Mesendoderm (in vitro differentiated cells): ENCODE data around the gene UBLCP1.
"Not testable (repeated sequence)": the region's sequence is repeated elsewhere in the genome, so short reads cannot be mapped to it uniquely, and the experiment has no call there.

Source experiments
- DNase-seq: peaks from one replicate; pipeline ENCODE4 v3.0.0; 2013
- H2AK5ac ChIP-seq: 2 replicates; pipeline ENCODE4 v1.6.1; 2013; ENCODE audit warnings: low read length, inconsistent platforms
- H2BK120ac ChIP-seq: 2 replicates; pipeline ENCODE4 v1.6.1; 2013; ENCODE audit warnings: low read depth, mild to moderate bottlenecking, low read length, moderate library complexity, mixed read lengths
- H2BK15ac ChIP-seq: replicated peaks from 2 replicates; pipeline ENCODE4 v1.6.1; 2013; ENCODE audit warnings: low read depth, mild to moderate bottlenecking, moderate library complexity
- H2BK5ac ChIP-seq: 2 replicates; pipeline ENCODE4 v1.6.1; 2013; ENCODE audit warnings: low read length, inconsistent platforms
- H3K18ac ChIP-seq: 2 replicates; pipeline ENCODE4 v1.6.1; 2013; ENCODE audit warnings: mild to moderate bottlenecking, low read length, mixed read lengths
- H3K23ac ChIP-seq: one replicate; pipeline ENCODE4 v1.6.1; 2013; ENCODE audit warnings: low read length
- H3K27ac ChIP-seq: 2 replicates; pipeline ENCODE4 v1.5.1; 2013; ENCODE audit warnings: low read depth, mild to moderate bottlenecking, inconsistent platforms, low read length, moderate library complexity
- H3K27me3 ChIP-seq: 2 replicates; pipeline ENCODE4 v1.6.1; 2013; ENCODE audit warnings: low read length, control low read depth, mild to moderate bottlenecking, inconsistent platforms; ENCODE audit not compliant: insufficient read depth, poor library complexity
- H3K36me3 ChIP-seq: 2 replicates; pipeline ENCODE4 v1.6.1; 2013; ENCODE audit warnings: low read length, inconsistent platforms; ENCODE audit not compliant: control insufficient read depth, insufficient read depth
- H3K4ac ChIP-seq: one replicate; pipeline ENCODE4 v1.6.1; 2013; ENCODE audit warnings: low read depth, mild to moderate bottlenecking, low read length, moderate library complexity
- H3K4me1 ChIP-seq: 2 replicates; pipeline ENCODE4 v1.6.1; 2013; ENCODE audit warnings: low read depth, low read length, inconsistent platforms; ENCODE audit not compliant: control insufficient read depth
- H3K4me2 ChIP-seq: 2 replicates; pipeline ENCODE4 v1.6.1; 2013; ENCODE audit warnings: low read length
- H3K4me3 ChIP-seq: 2 replicates; pipeline ENCODE4 v1.5.1; 2013; ENCODE audit warnings: mild to moderate bottlenecking, low read length
- H3K56ac ChIP-seq: one replicate; pipeline ENCODE4 v1.6.1; 2013; ENCODE audit warnings: low read length
- H3K79me1 ChIP-seq: 2 replicates; pipeline ENCODE4 v1.6.1; 2013; ENCODE audit warnings: low read length, inconsistent platforms
- H3K79me2 ChIP-seq: 2 replicates; pipeline ENCODE4 v1.6.1; 2013; ENCODE audit warnings: mild to moderate bottlenecking, low read length; ENCODE audit not compliant: control insufficient read depth, insufficient read depth
- H3K9ac ChIP-seq: 2 replicates; pipeline ENCODE4 v1.6.1; 2013; ENCODE audit warnings: low read length, inconsistent platforms
- H4K5ac ChIP-seq: one replicate; pipeline ENCODE4 v1.6.1; 2013; ENCODE audit warnings: low read length
- H4K8ac ChIP-seq: one replicate; pipeline ENCODE4 v1.6.1; 2013; ENCODE audit warnings: low read depth, mild to moderate bottlenecking, control low read depth, low read length, moderate library complexity
- WGBS: extraction: QIAGEN DNeasy Blood & Tissue Kit; methylation state at CpG from one replicate; pipeline ENCODE4 v1.1.7; 2013; ENCODE audit warnings: low lambda C conversion rate, missing lambda C conversion rate; ENCODE audit not compliant: insufficient coverage; ENCODE audit errors: extremely low coverage; 5-methylcytosine and 5-hydroxymethylcytosine counted together

UBLCP1 gene

DNA sequence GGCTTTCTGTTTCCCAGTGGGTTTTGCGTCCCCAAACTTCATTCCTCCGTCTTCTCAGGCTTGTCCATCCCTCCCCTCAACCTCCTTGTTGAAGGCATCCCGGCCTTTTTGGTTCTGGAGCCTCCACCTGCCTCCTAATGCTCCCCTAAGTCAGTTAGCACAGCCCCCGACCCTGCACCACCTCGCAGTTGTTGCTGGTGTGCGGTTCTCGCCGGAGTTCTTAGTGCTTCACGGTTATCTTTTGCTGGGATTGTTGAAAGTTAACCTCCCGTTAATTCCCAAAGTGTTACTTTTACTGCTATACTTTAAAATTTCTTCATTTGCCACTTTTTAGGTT, 447 bp downstream of the UBLCP1 start:
- Histone ChIP-seq H3K36me3 (no peaks in the 10 kb centered on the region), H3K4ac (peak overlapping the region; percentile 76), H4K5ac (no peak overlapping the region), H3K23ac (peak overlapping the region; percentile 73), H2AK5ac (no peak overlapping the region), H3K4me2 (peak overlapping the region; percentile 69), H3K56ac (peak overlapping the region; percentile 99), H3K18ac (peak overlapping the region; percentile 72), H3K9ac (peak overlapping the region; percentile 96), H3K27me3 (no peaks in the 10 kb centered on the region), H3K79me2 (peaks cover 10% of the 10 kb centered on the region), H2BK120ac (no peak overlapping the region), H2BK15ac (no peak overlapping the region), H3K4me3 (peak overlapping the region; percentile 98), H3K27ac (no peak overlapping the region), H4K8ac (no peak overlapping the region), H2BK5ac (no peak overlapping the region), H3K4me1 (peaks cover 2% of the 10 kb centered on the region), H3K79me1 (peaks cover 10% of the 10 kb centered on the region)
- WGBS, result no CpG with 5 or more reads among the region's 10 CpGs
- no peak for DNase-seq

- not testable (repeated sequence) for H3K18ac ChIP-seq, H3K27me3 ChIP-seq, H2BK5ac ChIP-seq, H3K79me1 ChIP-seq, H3K4me2 ChIP-seq, H4K8ac ChIP-seq, H3K9ac ChIP-seq, H3K27ac ChIP-seq, H3K36me3 ChIP-seq, H2BK120ac ChIP-seq, H3K4me3 ChIP-seq, H3K23ac ChIP-seq, H3K56ac ChIP-seq, H2BK15ac ChIP-seq, H2AK5ac ChIP-seq, DNase-seq, H4K5ac ChIP-seq, H3K4me1 ChIP-seq, H3K4ac ChIP-seq
- peaks cover 10% of the 10 kb centered on the region for H3K79me2 ChIP-seq
- no CpG with 5 or more reads among the region's 2 CpGs for WGBS
Observed at GRCh38 chr5:159266764-159267163, 3.7 kb downstream of the UBLCP1 start.

DNA sequence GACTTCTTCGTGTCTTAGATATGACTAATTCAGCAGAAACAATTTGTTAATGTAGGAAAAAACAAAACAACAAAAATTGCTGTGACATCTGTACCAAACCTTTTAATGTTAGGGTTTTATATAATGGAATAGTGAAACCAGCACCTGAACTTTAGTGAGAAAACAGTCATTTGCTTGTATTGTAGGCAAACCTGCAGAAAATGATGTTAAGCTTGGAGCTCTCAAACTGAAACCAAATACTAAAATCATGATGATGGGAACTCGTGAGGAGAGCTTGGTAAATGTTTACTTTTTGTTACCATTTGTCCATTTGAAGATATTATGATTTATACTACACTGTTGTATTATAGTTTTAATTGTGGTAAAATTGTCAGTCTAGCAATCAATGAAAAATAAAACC, 6.6 kb downstream of the UBLCP1 start:
- Histone ChIP-seq H4K8ac (no peak overlapping the region), H3K56ac (no peak overlapping the region), H3K4me1 (no peaks in the 10 kb centered on the region), H2BK120ac (no peak overlapping the region), H3K23ac (no peak overlapping the region), H3K36me3 (no peaks in the 10 kb centered on the region), H2BK5ac (no peak overlapping the region), H3K4me3 (no peak overlapping the region), H3K27me3 (no peaks in the 10 kb centered on the region), H3K4me2 (no peak overlapping the region), H2BK15ac (no peak overlapping the region), H3K4ac (no peak overlapping the region), H4K5ac (no peak overlapping the region), H3K79me2 (peaks cover under 1% of the 10 kb centered on the region), H3K27ac (no peak overlapping the region), H3K79me1 (peaks cover under 1% of the 10 kb centered on the region), H2AK5ac (no peak overlapping the region), H3K18ac (no peak overlapping the region), H3K9ac (no peak overlapping the region)
- WGBS, result no CpG with 5 or more reads among the region's 2 CpGs
- DNase-seq, result no peak

DNA sequence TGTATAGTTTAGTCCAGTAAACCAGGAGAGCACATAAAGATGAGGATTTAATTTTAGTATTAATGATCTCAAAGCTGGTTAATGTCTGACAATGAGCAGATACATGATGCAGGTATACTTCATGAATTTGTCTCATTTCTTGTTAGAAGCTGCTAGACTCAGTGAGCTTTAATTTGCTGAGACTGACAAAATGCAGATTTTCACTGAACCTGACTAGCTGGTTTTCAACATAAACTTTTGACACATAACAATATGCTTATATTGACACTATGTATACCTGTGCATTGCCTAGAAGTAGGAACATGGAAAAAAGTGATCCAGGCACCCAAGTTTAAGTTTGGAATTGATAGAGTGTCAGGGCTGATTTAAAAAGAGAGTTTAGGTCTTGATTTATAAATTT, 10.8 kb downstream of the UBLCP1 start:
- Histone ChIP-seq H3K56ac (no peak overlapping the region), H3K27me3 (no peaks in the 10 kb centered on the region), H3K4me2 (no peak overlapping the region), H3K18ac (no peak overlapping the region), H2BK5ac (no peak overlapping the region), H3K36me3 (no peaks in the 10 kb centered on the region), H4K8ac (no peak overlapping the region), H3K23ac (no peak overlapping the region), H2BK120ac (no peak overlapping the region), H3K79me2 (no peaks in the 10 kb centered on the region), H3K4ac (no peak overlapping the region), H4K5ac (no peak overlapping the region), H3K79me1 (no peaks in the 10 kb centered on the region), H3K27ac (no peak overlapping the region), H3K9ac (no peak overlapping the region), H3K4me3 (no peak overlapping the region), H2AK5ac (no peak overlapping the region), H2BK15ac (no peak overlapping the region), H3K4me1 (no peaks in the 10 kb centered on the region)
- no peak for DNase-seq

- H3K79me1 ChIP-seq, result no peaks in the 10 kb centered on the region
- no peak overlapping the region for H2AK5ac ChIP-seq
- no peak overlapping the region for H2BK5ac ChIP-seq
- no peak overlapping the region for H3K4me2 ChIP-seq
- H3K9ac ChIP-seq, result no peak overlapping the region
- no peak overlapping the region for H2BK15ac ChIP-seq
- no peak overlapping the region for H4K8ac ChIP-seq
- H3K23ac ChIP-seq, result no peak overlapping the region
- H3K4me1 ChIP-seq, result no peaks in the 10 kb centered on the region
- no peak overlapping the region for H3K18ac ChIP-seq
- H4K5ac ChIP-seq, result no peak overlapping the region
- no peak overlapping the region for H3K4ac ChIP-seq
- no peaks in the 10 kb centered on the region for H3K79me2 ChIP-seq
- DNase-seq, result no peak
- no peaks in the 10 kb centered on the region for H3K27me3 ChIP-seq
- no peak overlapping the region for H3K27ac ChIP-seq
- no peak overlapping the region for H3K56ac ChIP-seq
- H2BK120ac ChIP-seq, result no peak overlapping the region
- no peaks in the 10 kb centered on the region for H3K36me3 ChIP-seq
- no peak overlapping the region for H3K4me3 ChIP-seq
Observed at GRCh38 chr5:159274676-159275075, 11.6 kb downstream of the UBLCP1 start.

DNA sequence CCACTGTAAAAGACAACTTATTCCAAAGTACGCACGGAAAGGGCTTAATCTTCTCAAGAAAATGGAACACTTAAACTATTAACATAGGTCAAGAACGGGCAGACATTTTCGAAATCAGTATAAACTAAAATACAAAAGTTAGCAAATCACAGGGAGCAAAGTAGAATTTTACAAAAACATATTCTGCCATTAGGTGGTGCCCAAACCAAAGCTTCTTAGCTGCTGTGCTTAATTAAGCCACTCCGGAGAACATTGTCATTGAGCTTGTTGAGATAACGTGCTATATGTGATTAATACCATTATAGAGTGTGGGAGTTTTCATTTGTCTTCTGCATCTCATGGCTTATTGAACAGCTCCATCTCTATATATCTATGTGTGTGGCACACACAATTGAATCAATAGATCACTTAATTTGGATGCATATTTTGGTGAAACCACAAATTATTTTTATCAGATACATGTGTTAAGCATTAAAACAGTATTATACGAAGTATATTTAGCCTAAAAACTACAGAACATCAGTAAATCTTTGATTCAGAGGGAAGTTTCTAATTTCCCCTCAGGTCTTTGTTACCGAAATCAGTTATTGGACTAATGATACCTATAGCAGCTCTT, 23.4 kb downstream of the UBLCP1 start:
- Histone ChIP-seq H3K79me2 (no peaks in the 10 kb centered on the region), H3K18ac (no peak overlapping the region), H2AK5ac (no peak overlapping the region), H3K27ac (no peak overlapping the region), H4K5ac (no peak overlapping the region), H3K4me3 (no peak overlapping the region), H4K8ac (no peak overlapping the region), H2BK5ac (no peak overlapping the region), H3K4me2 (no peak overlapping the region), H3K23ac (no peak overlapping the region), H3K27me3 (no peaks in the 10 kb centered on the region), H3K36me3 (no peaks in the 10 kb centered on the region), H3K79me1 (no peaks in the 10 kb centered on the region), H3K9ac (no peak overlapping the region), H3K56ac (no peak overlapping the region), H2BK120ac (no peak overlapping the region), H3K4ac (no peak overlapping the region), H3K4me1 (no peaks in the 10 kb centered on the region), H2BK15ac (no peak overlapping the region)
- WGBS, result no CpG with 5 or more reads among the region's 8 CpGs
- DNase-seq, result peak; percentile 53
